ENCODE results near the gene KCNQ4. TPM values are rescaled to one million over a fixed set of nuclear protein-coding genes. Genes with fewer than 3 reads are reported as not detected.

KCNQ4 gene
- polyA plus RNA-seq, 1 experiment: 0.06 TPM

GRCh38 chr1:40806731-40807695, 23.4 kb downstream of the KCNQ4 start:
- POLR2A ChIA-PET: no interaction called here
- CTCF ChIA-PET: no interaction called here
- no peaks in the 10 kb centered on the region for H3K36me3 ChIP-seq (ENCODE audit: control insufficient read depth, insufficient read depth, low read length)
- no peak overlapping the region for H3K4me3 ChIP-seq (ENCODE audit: low read depth, low read length)
- no peak for DNase-seq (ENCODE audit: low read depth)
- peaks cover 12% of the 10 kb centered on the region for H3K27me3 ChIP-seq (ENCODE audit: control insufficient read depth, insufficient read depth, low read length)
- TF ChIP-seq CTCF (IDR thresholded peaks at IDR 0.05; ENCODE audit: insufficient read depth, low read depth, low read length): no peak

- no peak for DNase-seq (ENCODE audit: low read depth)
- H3K27me3 ChIP-seq (ENCODE audit: control insufficient read depth, insufficient read depth, low read length): peaks cover 12% of the 10 kb centered on the region
- POLR2A ChIA-PET: no interaction called here
Observed at GRCh38 chr1:40808002-40808401, 24.4 kb downstream of the KCNQ4 start.

GRCh38 chr1:40808444-40808843, 24.9 kb downstream of the KCNQ4 start:
- ChIA-PET CTCF (interaction anchor here (0.6 to 1.4 kb wide), 2 partner anchors 12 to 656 kb away, joined by 3 read pairs; no protein-coding TSS in a partner anchor), POLR2A (no interaction called here)
- TF ChIP-seq CTCF (IDR thresholded peaks at IDR 0.05; ENCODE audit: insufficient read depth, low read depth, low read length): no peak
- Histone ChIP-seq H3K36me3 (ENCODE audit: control insufficient read depth, insufficient read depth, low read length) (no peaks in the 10 kb centered on the region), H3K27me3 (ENCODE audit: control insufficient read depth, insufficient read depth, low read length) (peaks cover 14% of the 10 kb centered on the region), H3K4me3 (ENCODE audit: low read depth, low read length) (no peak overlapping the region)
- no peak for DNase-seq (ENCODE audit: low read depth)

More at GRCh38 chr1:40808002-40808401, 24.4 kb downstream of the KCNQ4 start:
- CTCF ChIA-PET: interaction anchor here (0.6 kb wide), 1 partner anchor 656 kb away, joined by 3 read pairs; no protein-coding TSS in a partner anchor
- Histone ChIP-seq H3K36me3 (ENCODE audit: control insufficient read depth, insufficient read depth, low read length) (no peaks in the 10 kb centered on the region), H3K4me3 (ENCODE audit: low read depth, low read length) (no peak overlapping the region)
- TF ChIP-seq CTCF (IDR thresholded peaks at IDR 0.05; ENCODE audit: insufficient read depth, low read depth, low read length): no peak

- Histone ChIP-seq H3K27me3 (ENCODE audit: control insufficient read depth, insufficient read depth, low read length) (peaks cover 14% of the 10 kb centered on the region), H3K4me3 (ENCODE audit: low read depth, low read length) (no peak overlapping the region), H3K36me3 (ENCODE audit: control insufficient read depth, insufficient read depth, low read length) (no peaks in the 10 kb centered on the region)
- TF ChIP-seq CTCF (IDR thresholded peaks at IDR 0.05; ENCODE audit: insufficient read depth, low read depth, low read length): no peak
- CTCF ChIA-PET: interaction anchor here (0.6 to 1.4 kb wide), 2 partner anchors 12 to 692 kb away, joined by 3 read pairs; no protein-coding TSS in a partner anchor
- POLR2A ChIA-PET: no interaction called here
- no peak for DNase-seq (ENCODE audit: low read depth)
Observed at GRCh38 chr1:40808909-40809308, 25.3 kb downstream of the KCNQ4 start.

- POLR2A ChIA-PET: no interaction called here
- no peak for TF ChIP-seq CTCF (IDR thresholded peaks at IDR 0.05; ENCODE audit: insufficient read depth, low read depth, low read length)
Observed at GRCh38 chr1:40810927-40811326, 27.3 kb downstream of the KCNQ4 start.

More at GRCh38 chr1:40810927-40811326, 27.3 kb downstream of the KCNQ4 start:
- Histone ChIP-seq H3K27me3 (ENCODE audit: control insufficient read depth, insufficient read depth, low read length) (peaks cover 16% of the 10 kb centered on the region), H3K4me3 (ENCODE audit: low read depth, low read length) (no peak overlapping the region), H3K36me3 (ENCODE audit: control insufficient read depth, insufficient read depth, low read length) (no peaks in the 10 kb centered on the region)
- CTCF ChIA-PET: no interaction called here
- DNase-seq (ENCODE audit: low read depth): no peak

Measured in BJ (cell line).